Neural cell (in vitro differentiated cells): ENCODE data around the gene TANC2. TPM values are rescaled to one million over a fixed set of nuclear protein-coding genes. Genes with fewer than 3 reads are reported as not detected.

ENCODE experiments used
- H2AFZ ChIP-seq: fragments of 200-600, 300-800 bp; sonication (generic), shearing (Covaris generic); 2 replicates; pipeline ENCODE4 v1.6.0; 2014; ENCODE audit warnings: low read depth, mild to moderate bottlenecking, antibody characterized with exemption, low read length, moderate library complexity
- H3F3A ChIP-seq: fragments of 200-600 bp; shearing (Covaris generic); 2 replicates; pipeline ENCODE4 v1.6.1; 2016; ENCODE audit warnings: mild to moderate bottlenecking, moderate library complexity, mixed read lengths, antibody characterized with exemption, low read length; ENCODE audit not compliant: insufficient read depth, poor library complexity, severe bottlenecking
- H3K27ac ChIP-seq: fragments of 200-600, 300-800 bp; sonication (generic), shearing (Covaris generic); 2 replicates; pipeline ENCODE4 v1.5.1; 2014; ENCODE audit warnings: mild to moderate bottlenecking, low read length, moderate library complexity
- H3K27me3 ChIP-seq: fragments of 300-800, 200-600 bp; sonication (generic), shearing (Covaris generic); 2 replicates; pipeline ENCODE4 v1.6.0; 2014; ENCODE audit warnings: mild to moderate bottlenecking, low read depth, low read length, moderate library complexity; ENCODE audit not compliant: insufficient read depth
- H3K36me3 ChIP-seq: fragments of 300-800, 200-600 bp; sonication (generic), shearing (Covaris generic); 2 replicates; pipeline ENCODE4 v1.5.1; 2014; ENCODE audit warnings: mild to moderate bottlenecking, antibody characterized with exemption, low read length, moderate library complexity; ENCODE audit not compliant: insufficient read depth
- H3K4me2 ChIP-seq: fragments of 300-800, 200-600 bp; sonication (generic), shearing (Covaris generic); 2 replicates; pipeline ENCODE4 v1.6.0; 2014; ENCODE audit warnings: mild to moderate bottlenecking, low read length
- H3K4me3 ChIP-seq: fragments of 300-800, 200-600 bp; sonication (generic), shearing (Covaris generic); 2 replicates; pipeline ENCODE4 v1.5.1; 2014; ENCODE audit warnings: mild to moderate bottlenecking, low read length, moderate library complexity
- H3K79me2 ChIP-seq: fragments of 200-600 bp; shearing (Covaris generic); replicated peaks from 2 replicates; pipeline ENCODE4 v1.6.0; 2014; ENCODE audit warnings: mild to moderate bottlenecking, low read length, moderate library complexity; ENCODE audit not compliant: insufficient read depth
- H3K9ac ChIP-seq: fragments of 300-800, 200-600 bp; sonication (generic), shearing (Covaris generic); 2 replicates; pipeline ENCODE4 v1.6.1; 2016; ENCODE audit warnings: mild to moderate bottlenecking, low read length, mixed read lengths
- H3K9me2 ChIP-seq: fragments of 200-600 bp; shearing (Covaris generic); 2 replicates; pipeline ENCODE4 v1.6.1; 2016; ENCODE audit warnings: mild to moderate bottlenecking, low read length, mixed read lengths; ENCODE audit not compliant: insufficient read depth
- H3K9me3 ChIP-seq: fragments of 200-600, 300-800 bp; sonication (generic), shearing (Covaris generic); 2 replicates; pipeline ENCODE4 v1.6.1; 2016; ENCODE audit warnings: mild to moderate bottlenecking, mixed run types, low read length, moderate library complexity, mixed read lengths
- H4K20me1 ChIP-seq: fragments of 200-600 bp; shearing (Covaris generic); 2 replicates; pipeline ENCODE4 v1.6.1; 2016; ENCODE audit warnings: mild to moderate bottlenecking, mixed run types; ENCODE audit not compliant: insufficient read depth
- EP300 ChIP-seq: fragments of 450-650 bp; conservative IDR thresholded peaks from 2 replicates; pipeline ENCODE4 v1.6.1; 2014; ENCODE audit warnings: antibody characterized with exemption, mild to moderate bottlenecking, moderate library complexity; ENCODE audit not compliant: poor library complexity, severe bottlenecking
- EZH2 ChIP-seq: fragments of 200-600, 300-800 bp; shearing (Covaris generic), sonication (generic); IDR thresholded peaks from 2 replicates; pipeline ENCODE4 v1.6.1; 2014; ENCODE audit warnings: antibody characterized with exemption, low read length, borderline replicate concordance, mild to moderate bottlenecking; ENCODE audit not compliant: insufficient read depth, poor library complexity, severe bottlenecking
- MXI1 ChIP-seq: fragments of 450-650 bp; conservative IDR thresholded peaks from 2 replicates; pipeline ENCODE4 v1.6.1; 2014; ENCODE audit warnings: antibody characterized with exemption, mild to moderate bottlenecking; ENCODE audit not compliant: poor library complexity, severe bottlenecking
- POLR2AphosphoS5 ChIP-seq: IDR thresholded peaks from 2 replicates; pipeline ENCODE4 v1.6.1; 2012
- RAD21 ChIP-seq: fragments of 450-650 bp; conservative IDR thresholded peaks from 2 replicates; pipeline ENCODE4 v1.6.1; 2014; ENCODE audit warnings: antibody characterized with exemption, mild to moderate bottlenecking, moderate library complexity
- SMC3 ChIP-seq: fragments of 450-650 bp; conservative IDR thresholded peaks from 2 replicates; pipeline ENCODE4 v1.6.1; 2014; ENCODE audit warnings: antibody characterized with exemption, mild to moderate bottlenecking, moderate library complexity; ENCODE audit not compliant: poor library complexity
- TAF1 ChIP-seq: IDR thresholded peaks from 2 replicates; pipeline ENCODE4 v1.6.1; 2012; ENCODE audit warnings: low read depth
- polyA plus RNA-seq: library from polyadenylated mRNA; depleted of rRNA; stranded (reverse); fragments of >200 nt; gene quantifications from 2 replicates; pipeline ENCODE4 v1.2.3, GENCODE V29; 2014
- TF ChIP-seq, protein P1 (sequence below): IDR thresholded peaks from 2 replicates; pipeline ENCODE4 v1.6.1; 2012; ENCODE audit warnings: borderline replicate concordance
- TF ChIP-seq, protein P2 (sequence below): fragments of 450-650 bp; IDR thresholded peaks from 2 replicates; pipeline ENCODE4 v1.5.1; 2014; ENCODE audit warnings: antibody characterized with exemption, mild to moderate bottlenecking, moderate library complexity; ENCODE audit not compliant: poor library complexity, severe bottlenecking

TANC2 gene
- polyA plus RNA-seq, 1 donor from 2014 or later, result 16.3 TPM

DNA sequence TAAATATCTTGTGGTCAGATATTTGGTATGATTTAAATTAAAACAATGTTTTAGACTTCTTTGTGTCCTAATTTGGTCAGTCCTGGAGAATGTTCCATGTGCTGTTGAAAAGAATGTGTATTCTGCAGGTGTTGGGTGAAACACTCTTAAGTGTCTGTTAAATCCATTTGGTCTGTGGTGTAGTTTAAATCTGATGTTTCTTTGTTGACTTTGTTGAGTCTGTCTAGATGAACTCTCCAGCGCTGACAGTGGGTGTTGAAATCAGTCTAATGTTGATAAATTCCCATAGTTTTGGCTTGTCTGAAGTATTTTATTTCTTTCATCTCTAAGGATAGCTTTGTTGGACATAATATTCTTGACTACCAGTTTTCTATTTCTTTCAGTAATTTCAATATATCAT is 18.8 kb downstream of the TANC2 start:
- H3K79me2 ChIP-seq, result peaks cover 80% of the 10 kb centered on the region
- H3K4me3 ChIP-seq, result no peak overlapping the region
- H4K20me1 ChIP-seq, result peaks cover 17% of the 10 kb centered on the region

DNA sequence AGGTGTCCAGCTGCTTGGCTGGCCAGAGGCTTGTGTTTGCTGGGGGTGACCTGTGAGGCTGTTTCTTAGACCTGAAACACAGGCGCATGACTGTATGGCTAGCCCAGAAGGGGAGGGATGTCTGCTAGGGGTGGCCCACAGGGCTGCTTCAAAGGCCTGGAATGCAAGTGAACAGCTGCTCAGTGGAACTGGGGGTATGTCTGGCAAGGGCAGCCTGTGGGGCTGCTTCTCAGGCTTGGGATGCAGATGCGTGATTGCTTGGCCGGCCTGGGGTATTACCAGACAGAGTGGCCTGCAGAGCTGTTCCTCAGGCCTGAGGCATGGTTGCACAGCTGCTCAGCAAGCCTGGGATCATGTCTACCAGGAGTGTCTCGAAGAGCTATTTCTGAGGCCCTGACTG is 20.5 kb downstream of the TANC2 start:
- Histone ChIP-seq H3K79me2 (peaks cover 82% of the 10 kb centered on the region), H4K20me1 (peaks cover 14% of the 10 kb centered on the region), H3F3A (no peaks in the 10 kb centered on the region)

More for the DNA sequence above, 18.8 kb downstream of the TANC2 start:
- Histone ChIP-seq H3K9me2 (no peaks in the 10 kb centered on the region), H3K36me3 (no peaks in the 10 kb centered on the region), H3K9me3 (peaks cover 6% of the 10 kb centered on the region), H3K4me2 (no peak overlapping the region), H3K27me3 (no peaks in the 10 kb centered on the region), H3K9ac (no peak overlapping the region), H3K27ac (no peak overlapping the region), H3F3A (no peaks in the 10 kb centered on the region), H2AFZ (no peak overlapping the region)
- TF ChIP-seq, protein P1, sequence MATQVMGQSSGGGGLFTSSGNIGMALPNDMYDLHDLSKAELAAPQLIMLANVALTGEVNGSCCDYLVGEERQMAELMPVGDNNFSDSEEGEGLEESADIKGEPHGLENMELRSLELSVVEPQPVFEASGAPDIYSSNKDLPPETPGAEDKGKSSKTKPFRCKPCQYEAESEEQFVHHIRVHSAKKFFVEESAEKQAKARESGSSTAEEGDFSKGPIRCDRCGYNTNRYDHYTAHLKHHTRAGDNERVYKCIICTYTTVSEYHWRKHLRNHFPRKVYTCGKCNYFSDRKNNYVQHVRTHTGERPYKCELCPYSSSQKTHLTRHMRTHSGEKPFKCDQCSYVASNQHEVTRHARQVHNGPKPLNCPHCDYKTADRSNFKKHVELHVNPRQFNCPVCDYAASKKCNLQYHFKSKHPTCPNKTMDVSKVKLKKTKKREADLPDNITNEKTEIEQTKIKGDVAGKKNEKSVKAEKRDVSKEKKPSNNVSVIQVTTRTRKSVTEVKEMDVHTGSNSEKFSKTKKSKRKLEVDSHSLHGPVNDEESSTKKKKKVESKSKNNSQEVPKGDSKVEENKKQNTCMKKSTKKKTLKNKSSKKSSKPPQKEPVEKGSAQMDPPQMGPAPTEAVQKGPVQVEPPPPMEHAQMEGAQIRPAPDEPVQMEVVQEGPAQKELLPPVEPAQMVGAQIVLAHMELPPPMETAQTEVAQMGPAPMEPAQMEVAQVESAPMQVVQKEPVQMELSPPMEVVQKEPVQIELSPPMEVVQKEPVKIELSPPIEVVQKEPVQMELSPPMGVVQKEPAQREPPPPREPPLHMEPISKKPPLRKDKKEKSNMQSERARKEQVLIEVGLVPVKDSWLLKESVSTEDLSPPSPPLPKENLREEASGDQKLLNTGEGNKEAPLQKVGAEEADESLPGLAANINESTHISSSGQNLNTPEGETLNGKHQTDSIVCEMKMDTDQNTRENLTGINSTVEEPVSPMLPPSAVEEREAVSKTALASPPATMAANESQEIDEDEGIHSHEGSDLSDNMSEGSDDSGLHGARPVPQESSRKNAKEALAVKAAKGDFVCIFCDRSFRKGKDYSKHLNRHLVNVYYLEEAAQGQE, result no peak
- TF ChIP-seq, protein P2, sequence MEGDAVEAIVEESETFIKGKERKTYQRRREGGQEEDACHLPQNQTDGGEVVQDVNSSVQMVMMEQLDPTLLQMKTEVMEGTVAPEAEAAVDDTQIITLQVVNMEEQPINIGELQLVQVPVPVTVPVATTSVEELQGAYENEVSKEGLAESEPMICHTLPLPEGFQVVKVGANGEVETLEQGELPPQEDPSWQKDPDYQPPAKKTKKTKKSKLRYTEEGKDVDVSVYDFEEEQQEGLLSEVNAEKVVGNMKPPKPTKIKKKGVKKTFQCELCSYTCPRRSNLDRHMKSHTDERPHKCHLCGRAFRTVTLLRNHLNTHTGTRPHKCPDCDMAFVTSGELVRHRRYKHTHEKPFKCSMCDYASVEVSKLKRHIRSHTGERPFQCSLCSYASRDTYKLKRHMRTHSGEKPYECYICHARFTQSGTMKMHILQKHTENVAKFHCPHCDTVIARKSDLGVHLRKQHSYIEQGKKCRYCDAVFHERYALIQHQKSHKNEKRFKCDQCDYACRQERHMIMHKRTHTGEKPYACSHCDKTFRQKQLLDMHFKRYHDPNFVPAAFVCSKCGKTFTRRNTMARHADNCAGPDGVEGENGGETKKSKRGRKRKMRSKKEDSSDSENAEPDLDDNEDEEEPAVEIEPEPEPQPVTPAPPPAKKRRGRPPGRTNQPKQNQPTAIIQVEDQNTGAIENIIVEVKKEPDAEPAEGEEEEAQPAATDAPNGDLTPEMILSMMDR, result no peak
- TF ChIP-seq TAF1, result no peak
- TF ChIP-seq RAD21, result no peak
- no peak for TF ChIP-seq MXI1
- no peak for TF ChIP-seq SMC3
- TF ChIP-seq EP300, result no peak
- TF ChIP-seq EZH2, result no peak
- no peak for TF ChIP-seq POLR2AphosphoS5

More for the DNA sequence above, 20.5 kb downstream of the TANC2 start:
- Histone ChIP-seq H3K27ac (no peak overlapping the region), H3K4me3 (no peak overlapping the region), H3K9ac (no peak overlapping the region), H3K9me3 (peaks cover 6% of the 10 kb centered on the region), H3K27me3 (no peaks in the 10 kb centered on the region), H3K4me2 (no peak overlapping the region), H3K36me3 (no peaks in the 10 kb centered on the region), H2AFZ (no peak overlapping the region), H3K9me2 (no peaks in the 10 kb centered on the region)
- TF ChIP-seq, protein P1, result no peak
